T-helper 2 cell (primary cell): ENCODE measurements around the gene FKBP4.

ENCODE experiments used
- DNase-seq, 5 experiments: peaks; one replicate each; pipeline versions ENCODE4 v3.0.0 to v3.0.0-alpha.2; 2012 to 2022

FKBP4 gene

DNA sequence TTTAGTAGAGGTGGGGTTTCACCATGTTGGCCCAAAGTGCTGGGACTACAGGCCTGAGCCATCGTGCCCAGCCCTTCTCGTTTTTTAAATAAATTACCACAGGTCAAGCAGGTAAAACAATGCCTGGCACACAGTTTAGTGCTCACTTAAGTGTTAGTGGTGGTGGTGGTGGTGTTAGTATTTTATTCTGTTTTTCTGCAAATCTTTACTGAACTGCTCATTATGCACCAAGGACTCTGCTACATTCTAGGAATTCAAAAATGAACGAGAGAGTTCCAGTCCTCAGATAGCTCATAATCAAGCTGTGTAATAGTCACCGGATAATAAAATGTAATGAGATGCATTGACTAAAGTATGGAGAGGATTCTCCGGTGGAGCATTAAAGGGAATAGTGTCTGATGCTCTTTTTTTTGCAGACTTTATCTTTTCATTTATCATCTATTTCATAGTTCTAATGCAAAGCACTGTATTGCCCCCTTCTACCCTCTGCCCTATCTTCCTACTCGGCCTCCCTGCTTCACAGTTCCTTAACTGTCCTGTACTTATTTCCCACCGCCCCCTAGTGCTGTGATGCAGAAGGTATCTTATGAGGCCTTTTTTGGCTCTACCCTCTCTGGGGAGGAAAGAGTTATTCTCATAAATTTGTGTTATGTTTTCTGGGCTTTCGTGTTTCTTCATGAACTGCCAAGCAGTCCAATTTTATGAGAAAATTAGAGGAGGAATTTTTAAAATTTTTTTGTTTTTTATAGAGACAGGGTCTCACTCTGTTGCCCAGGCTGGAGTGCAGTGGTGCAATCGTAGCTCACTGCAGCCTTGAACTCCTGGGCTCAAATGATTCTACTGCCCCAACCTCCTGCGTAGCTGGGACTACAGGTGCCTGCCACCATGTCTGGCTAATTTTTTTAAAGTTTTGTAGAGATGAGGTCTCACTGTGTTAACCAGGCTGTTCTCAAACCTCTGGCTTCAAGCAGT lies 18.7 kb downstream of the FKBP4 start:
- peak in 3 of 5 experiments; percentile 6 to 80 (median 24) for DNase-seq

DNA sequence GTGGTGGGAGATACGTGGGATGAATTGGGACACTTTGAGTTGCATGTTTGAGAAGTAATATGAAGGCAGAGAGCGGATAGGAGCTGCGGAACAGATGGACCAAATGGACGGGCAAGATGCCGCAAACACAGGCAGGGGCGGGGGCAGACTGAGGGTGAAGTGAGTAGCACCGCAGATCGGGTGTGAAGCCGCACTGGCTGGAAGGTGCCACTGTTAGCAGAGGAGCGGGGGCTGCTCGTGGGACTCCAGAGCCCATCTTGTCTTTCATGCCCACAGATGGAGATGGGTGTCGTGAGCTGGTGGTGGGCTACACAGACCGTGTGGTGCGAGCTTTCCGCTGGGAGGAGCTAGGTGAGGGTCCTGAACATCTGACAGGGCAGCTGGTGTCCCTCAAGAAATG lies 25.0 kb downstream of the FKBP4 start:
- no peak for DNase-seq

DNA sequence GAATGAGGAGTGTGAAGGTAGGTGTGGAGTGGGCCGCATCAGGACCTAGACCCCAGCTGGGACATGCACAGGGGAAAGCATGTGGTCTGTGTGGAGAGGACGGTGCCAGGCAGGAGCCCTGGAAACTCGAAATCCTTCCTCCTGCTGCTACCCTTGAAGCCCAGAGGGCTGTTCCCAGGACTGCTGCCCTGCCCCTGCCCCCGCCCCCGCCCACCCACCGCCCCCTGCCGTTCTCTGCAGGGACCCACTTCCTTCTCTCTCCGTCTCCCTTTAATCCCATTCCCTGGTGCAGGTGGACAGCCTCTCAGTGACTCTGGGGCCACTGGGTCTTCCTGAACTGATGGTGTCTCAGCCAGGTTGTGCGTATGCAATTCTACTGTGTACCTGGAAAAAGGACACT lies 25.7 kb downstream of the FKBP4 start:
- DNase-seq: no peak

DNA sequence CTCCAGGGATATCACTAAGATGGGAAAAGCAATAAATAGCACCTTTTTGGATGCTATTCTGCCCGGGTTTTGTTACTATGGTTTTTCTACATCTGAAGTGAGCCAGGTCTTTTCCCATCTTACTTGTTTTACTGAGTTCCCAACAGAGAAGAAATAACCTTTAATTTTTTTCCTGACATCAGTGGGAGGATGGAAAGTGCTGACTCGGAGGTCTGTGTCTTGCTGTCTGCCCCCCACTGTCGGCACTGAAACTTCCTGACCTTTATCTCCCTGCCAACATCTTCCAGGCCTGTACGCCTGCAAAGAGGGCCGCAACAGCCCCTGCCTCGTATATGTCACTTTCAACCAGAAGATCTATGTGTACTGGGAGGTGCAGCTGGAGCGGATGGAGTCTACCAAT lies 28.7 kb downstream of the FKBP4 start:
- no peak for DNase-seq

DNA sequence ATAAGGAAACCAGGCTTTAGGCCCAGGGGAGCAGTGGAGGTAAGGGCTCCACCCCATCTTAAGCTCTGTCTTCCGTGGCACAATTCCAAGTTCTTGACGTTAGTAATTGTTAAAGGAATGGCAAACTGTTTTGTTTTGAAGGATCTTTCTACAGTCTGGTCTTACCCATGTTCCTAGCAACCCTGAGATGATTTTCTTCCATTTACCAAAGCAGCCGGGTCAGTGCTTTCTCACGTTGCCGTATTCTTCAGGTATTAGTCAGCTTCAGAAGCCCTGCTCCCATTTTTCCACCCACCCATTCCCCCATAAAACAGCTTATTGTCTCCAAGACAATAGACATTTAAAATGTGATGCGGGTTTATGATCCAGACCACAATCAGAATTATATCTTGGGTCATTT lies 29.8 kb downstream of the FKBP4 start:
- DNase-seq: no peak

DNA sequence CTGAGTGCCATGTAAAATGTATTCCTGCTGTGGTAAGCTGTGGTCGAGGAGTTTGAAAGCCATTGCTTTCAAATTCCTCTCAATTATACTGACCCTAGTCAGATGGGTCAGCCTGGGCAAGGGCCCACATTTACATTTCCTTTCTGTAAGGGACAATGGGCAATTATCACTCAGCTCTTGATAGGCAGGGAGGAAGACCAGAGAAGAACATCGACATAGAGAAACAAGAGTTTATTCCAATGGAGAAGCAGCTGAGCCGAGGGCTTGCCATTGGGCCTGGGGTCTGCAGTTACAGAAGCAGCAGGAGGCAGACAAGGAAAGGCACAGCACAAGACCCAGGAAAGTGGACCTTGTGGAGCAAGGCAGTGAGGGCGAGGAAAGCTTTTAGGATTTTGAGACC lies 30.4 kb downstream of the FKBP4 start:
- no peak for DNase-seq

DNA sequence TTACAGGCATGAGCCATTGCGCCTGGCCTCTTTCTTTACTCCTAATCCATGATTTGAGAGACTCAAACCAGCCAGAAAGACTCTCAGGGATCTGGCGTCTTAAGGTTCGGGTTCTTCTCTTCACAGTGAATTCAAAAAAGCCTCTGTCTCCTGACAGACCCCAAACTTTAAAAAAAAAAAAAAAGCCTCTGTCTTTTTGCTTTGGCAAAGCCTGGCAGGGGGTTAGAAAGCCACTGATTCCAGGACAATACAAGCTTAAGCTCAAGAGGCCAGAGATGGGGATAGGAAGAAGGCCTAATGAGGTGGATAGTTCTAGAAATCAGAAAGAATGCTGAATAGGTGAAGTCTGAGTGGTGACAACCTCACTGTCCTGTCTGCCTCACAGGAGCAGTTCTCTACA lies 31.3 kb downstream of the FKBP4 start:
- no peak for DNase-seq

DNA sequence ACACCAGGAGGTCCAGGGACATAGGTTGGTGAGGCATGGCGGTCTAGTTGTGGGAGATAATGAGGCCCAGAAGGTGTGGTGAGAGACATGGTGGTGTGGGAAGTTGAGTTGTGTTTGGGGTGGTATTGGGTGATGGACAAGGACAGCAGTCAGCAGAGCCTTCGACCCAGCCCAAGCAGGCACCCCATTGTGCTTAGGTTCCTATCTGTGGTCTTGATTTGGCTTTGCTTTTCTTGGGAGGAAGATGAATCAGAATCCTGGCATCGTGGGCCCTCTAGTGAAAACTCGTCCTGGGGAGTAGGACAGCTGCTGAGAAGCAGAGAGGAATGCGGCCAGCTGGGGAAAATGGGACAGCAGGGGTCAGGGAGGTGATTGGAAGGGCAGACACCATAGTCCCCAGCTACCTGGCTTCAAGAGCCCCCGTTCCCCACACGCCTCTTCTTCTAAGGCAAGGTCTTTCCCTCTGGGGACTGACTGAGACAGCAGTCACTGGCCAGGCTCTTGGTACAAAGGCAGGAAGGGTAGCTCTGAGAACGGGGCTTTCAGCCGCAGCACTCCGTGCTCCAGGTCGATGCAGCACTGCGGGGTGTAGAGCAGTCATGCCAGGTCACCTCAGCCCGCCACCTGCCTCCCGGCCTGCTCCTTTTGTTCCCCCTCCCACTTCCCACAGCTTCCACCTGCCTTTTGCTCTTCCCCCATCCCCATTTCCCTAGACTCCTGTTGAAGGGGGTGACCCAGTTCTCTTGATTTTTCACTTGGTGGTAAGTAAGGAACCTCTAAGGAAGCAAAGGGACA lies 32.1 kb downstream of the FKBP4 start:
- DNase-seq: no peak

DNA sequence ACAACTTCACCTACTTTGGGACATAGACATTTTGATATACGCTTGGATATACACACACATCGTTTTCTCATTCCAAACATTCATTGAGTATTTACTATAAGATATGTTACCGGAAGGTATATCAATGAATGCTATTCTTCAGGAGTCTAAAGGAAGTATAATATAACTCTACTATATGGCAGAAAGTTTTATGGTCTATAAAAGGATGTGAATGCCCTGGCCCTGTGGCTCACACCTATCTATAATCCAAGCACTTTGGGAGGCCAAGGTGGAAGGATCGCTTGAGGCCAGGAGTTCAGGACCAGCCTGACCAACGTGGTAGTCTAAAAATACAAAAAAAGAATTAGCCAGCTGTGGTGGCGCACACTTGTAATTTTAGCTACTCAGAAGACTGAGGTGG lies 34.5 kb downstream of the FKBP4 start:
- DNase-seq: no peak

DNA sequence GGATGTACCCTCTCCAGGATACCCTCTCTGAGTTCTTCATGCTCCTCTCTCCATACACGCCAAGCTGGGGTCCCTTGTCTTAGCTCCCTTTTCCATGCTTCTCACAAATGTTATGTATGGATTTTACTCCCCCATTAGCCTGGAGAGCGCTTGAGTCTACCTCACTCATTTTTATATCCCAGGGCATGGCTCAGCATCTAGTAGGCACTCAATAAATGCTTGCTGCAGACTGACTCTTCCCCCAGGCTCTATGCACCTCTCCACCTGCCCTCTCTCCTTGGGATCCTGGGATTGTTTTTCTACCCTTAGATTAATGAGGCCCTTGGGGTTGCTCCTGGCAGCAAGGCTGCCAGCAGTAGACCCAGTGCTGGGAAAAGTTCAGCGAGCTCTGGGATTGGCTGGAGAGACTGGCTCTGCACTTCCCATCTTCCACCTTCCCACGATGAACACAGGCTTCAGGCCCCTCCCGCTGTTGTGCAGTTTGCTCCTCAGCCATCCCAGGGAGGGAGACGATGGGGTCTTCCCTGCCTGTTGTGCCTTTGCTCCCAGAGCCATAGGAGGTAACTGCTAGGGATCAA lies 37.9 kb downstream of the FKBP4 start:
- no peak for DNase-seq

DNA sequence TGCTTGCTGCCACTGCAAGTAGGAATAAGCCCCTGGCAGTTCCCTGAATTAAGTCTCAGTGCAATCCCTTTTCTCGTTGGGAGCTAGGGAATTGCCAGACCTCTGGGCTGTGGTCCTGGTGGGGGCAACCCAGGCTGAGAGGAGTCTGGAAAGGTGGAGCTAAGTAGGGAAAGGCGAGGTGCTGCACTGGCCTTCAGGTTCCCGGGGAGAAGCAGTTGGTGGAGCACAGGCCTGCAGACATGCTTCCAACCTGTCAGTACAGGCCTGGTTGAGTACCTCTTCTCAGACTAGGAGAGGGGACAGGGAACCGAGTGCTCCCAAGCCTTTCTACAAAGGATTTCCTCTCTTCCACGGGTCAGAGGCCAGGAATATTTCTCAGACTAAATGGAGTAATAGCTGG lies 38.6 kb downstream of the FKBP4 start:
- no peak for DNase-seq

DNA sequence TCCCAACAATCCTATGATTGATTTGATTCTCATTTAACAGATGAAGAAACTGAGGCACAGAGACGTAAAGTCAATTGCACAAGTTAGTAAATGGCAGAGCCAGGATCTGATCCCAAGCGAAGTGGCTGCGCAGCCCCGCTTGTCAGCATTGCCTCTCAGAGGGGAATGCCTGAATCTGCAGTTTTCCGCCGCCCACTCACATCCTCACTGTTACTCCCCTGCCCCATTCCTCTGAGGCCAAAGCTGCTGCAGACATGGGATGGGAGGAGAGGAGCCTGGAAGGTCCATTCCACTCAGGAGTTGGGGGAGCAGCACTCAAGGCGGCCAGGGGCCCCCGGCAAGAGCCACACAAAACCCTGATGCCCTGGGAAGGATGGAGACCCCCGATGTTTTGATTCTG lies 39.0 kb downstream of the FKBP4 start:
- no peak for DNase-seq

DNA sequence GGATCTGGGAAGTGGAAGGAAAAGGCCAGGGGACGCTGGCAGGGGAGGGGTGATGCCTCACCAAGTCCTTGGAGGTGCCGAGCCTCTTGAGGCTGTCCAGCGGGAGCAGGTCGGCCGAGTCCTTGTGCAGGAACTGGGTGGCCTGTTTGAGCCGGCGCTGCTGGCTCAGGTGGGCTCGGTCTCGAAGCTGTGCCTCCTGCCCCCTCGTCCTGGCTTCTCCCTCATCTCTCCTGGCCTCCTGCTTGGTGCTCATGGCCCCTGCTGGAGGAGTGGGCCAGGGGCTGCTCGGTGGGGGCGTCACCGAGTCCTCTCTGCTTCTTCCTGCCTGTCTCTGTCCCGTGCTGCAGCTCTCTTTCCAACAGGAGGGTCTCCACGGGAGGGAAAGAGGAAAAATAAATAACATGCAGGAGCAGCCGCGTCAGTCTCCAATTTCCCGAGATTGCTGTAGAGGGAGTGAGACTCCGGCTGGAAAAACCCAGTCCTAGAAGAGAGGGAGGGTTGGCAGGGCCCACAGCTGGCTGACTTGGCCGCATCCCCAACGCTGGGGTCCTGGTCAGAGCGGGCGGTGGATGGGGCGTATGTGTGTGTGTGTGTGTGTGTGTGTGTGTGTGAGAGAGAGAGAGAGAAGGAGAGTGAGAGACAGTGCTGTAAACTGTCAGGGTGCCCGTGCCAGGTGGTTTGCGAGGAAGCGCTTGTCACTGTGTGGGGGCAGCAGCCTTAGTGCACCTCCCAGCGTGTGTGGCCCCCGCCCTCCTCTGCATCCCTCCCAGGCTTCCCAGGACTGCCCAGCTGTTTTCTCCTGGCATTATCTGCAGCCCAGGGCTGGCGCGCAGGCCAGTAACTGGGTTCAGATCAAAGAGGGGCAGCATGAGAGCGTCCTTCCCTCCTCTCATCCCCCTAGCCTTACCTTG lies 40.1 kb downstream of the FKBP4 start, which contains the start of gene NRIP2:
TSS of gene NRIP2 (minus strand) at position 455 of the 911 bp plus-strand sequence. CDS start at position 403, 52 bp downstream.
- DNase-seq: no peak

DNA sequence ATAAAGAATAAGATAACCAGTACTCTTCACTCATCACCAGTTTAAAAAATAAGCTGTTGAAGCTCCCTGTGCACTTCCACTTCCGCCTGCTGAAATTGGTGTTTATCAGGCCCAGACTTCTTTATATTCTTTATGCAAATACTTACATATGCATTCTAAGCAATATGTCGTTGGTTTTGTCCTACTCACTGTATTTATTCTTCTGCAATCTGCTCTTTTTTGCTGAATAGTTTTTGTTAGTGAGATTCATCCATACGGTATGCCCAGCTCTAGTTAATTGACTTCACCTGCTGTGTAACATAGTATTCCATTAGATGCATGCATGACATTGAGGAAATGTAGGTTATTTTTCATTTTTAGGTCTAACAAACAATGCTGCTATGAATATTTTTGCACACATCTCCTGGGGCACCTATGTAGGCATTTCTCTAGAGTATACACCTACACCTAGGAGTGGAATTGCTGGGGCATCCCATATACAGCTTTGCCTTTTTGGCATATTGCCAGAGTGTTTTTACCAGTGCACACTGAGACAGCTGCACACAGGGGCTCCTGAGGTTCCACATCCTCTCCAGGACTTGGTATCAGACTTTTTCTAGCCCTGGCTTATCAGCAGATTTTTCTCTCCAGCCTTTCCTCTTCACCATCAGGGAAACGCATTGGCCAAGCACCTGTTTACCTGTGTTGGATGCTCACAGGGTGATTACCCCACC lies 41.1 kb downstream of the FKBP4 start:
- no peak for DNase-seq

DNA sequence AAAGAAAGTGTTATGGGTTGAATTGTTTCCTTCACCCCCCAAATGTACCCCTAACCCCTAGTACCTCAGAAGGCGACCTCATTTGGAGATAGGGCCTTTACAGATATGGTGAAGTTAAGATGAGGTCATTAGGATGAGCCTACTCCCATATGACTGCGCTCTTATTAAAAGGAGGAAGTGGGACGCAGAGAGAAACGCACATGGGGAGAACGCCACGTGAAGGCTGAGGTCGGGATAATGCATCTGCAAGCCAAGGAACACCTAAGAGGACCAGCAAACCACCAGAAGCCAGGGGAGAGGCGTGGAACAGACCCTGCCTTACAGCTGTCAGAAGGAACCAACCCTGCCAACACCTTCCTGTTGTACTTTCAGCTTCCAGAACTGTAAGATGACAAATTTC lies 41.8 kb downstream of the FKBP4 start:
- no peak for DNase-seq

DNA sequence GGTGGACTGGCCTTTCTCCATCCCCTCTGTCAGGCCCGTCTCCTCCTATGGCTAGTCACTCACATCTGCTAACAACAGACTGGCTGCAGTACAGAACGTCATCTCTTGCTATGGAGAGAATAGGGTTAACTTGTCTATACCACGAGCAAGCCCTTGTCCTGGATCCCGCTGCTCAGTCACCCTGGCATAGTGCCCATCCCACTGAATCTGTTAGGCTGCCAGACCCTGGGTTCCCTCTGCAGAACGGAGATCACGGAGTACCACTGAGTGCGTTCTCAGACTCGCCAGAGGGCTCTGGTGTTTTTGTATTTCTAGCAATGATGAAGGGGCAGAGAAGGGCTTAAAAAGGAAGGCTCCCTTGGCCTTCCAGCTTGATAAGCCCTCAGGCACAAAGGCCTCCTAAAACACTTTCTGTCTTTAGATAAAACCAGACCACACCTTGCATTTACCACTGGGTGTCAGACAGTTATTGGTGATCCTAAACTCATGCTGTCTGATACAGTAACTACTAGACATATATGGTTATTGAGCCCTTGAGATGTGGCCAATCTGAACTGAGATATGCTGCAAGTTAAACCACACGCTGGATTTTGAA lies 46.4 kb downstream of the FKBP4 start:
- no peak for DNase-seq

DNA sequence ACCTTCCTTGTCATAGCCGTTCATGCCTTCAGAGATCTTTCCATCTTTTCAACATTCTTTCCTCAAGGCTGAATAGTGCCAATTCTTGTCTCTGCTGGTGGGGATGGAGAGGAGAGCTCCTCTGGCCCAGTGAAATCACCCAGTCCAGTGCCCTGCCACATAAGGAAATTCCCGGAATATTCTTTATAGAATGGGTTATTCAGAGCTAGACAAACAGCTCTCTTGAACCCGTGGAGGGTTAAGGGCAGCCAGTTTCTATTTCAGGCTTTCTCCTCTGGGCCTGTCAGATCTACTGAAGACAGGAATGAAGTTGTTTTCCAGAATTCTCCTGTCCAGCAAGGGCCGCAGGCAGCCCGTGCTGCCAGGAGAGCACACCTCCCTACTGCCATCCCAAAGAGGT lies 48.2 kb downstream of the FKBP4 start:
- no peak for DNase-seq

DNA sequence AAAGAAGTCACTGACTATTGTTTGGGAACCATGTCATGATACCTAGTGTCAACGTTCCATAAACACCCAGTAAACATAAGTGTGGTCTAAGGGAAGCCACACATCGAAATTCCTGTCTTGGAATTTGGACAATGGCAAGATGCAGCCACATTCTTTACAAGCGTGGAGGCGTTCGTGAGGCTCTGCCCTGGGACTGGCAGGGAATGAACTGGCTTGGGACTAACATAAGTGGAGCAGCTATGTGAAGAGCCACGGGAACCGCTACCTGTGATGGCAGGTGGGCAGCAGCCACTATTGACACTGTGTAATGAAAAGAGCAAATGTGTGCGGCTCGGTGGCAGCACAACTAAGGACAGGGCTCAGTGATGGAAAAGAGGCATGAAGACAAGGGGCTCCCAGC lies 50.0 kb downstream of the FKBP4 start:
- DNase-seq: no peak

DNA sequence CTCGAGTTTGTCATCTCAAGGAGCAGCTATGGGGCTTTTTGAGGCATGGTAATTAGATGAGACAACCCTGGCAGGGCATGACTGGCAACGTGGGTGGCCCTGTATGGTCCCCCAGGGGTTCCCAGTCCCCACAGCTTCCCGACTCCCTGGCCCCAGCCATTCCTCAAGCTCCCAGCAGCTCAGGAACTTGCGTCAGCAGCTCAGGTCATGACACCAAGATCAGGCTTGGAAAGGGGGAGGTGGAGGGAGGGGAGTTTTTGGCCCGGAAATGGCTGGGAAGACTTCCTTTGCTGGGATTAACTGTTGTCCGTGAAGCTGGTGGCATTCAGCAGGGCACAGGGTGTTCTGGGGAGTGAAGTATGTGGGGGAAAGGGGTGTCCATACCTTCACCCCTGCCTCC lies 50.5 kb downstream of the FKBP4 start:
- DNase-seq: no peak

DNA sequence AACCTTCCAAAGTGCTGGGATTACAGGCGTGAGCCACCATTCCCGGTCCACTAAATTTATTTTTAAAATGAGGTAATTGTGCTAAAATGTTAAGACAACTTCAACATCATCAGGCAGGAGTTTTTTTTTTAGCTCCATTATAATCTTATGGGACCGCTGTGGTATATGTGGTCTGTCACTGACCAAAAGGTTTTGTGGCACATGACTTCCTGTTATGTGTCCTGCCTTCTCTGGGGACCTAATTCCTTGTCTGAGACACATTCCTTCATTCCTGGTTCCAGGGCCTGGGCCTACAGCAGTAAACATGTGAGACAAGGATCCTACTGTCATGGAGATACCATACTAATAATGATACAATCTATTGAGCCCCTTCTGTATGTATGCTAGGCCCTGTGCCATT lies 57.2 kb downstream of the FKBP4 start:
- DNase-seq: no peak

DNA sequence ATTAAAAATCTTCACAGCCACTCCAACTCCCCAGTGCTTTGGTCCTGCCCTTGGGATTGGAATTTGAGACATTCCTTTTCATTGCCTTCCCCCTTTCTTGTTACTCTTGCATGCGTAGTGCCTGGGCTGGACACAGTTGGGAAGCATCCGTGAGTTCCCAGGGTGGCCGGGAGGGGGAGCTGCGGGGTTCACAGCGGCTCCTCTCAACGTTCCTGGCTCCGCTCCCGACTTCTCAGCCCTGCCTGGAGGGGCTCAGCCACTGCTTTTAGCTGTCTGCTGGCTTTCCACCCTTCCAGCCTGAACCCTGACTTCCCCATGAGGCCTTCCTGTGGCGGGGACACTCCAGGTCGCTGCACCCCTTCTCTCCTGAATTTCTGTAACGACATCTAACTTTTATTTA lies 58.9 kb downstream of the FKBP4 start:
- DNase-seq: peak in 4 of 5 experiments; percentile 15 to 36 (median 20)
